Suprapubic skin (tissue), 4 donors: ENCODE results near the gene INTS11. TPM values are rescaled to one million over a fixed set of nuclear protein-coding genes. Genes with fewer than 3 reads are reported as not detected.

ENCODE experiments used
- DNase-seq, 2 donors: peaks; one replicate each; pipeline ENCODE4 v3.0.0-alpha.2; 2019; ENCODE audit warnings: low spot score in 2 of 2
- H3K27ac ChIP-seq: fragments of 200-600 bp; sonication (generic); one replicate; pipeline ENCODE4 v1.5.1; 2019
- H3K27me3 ChIP-seq: fragments of 200-600 bp; sonication (generic); one replicate; pipeline ENCODE4 v1.5.1; 2019
- H3K36me3 ChIP-seq: fragments of 200-600 bp; sonication (generic); one replicate; pipeline ENCODE4 v1.5.1; 2019
- H3K4me1 ChIP-seq: fragments of 200-600 bp; sonication (generic); one replicate; pipeline ENCODE4 v1.5.1; 2019
- H3K4me3 ChIP-seq: fragments of 200-600 bp; sonication (generic); one replicate; pipeline ENCODE4 v1.5.1; 2019; ENCODE audit warnings: mild to moderate bottlenecking
- H3K9me3 ChIP-seq: fragments of 200-600 bp; sonication (generic); one replicate; pipeline ENCODE4 v1.5.1; 2019
- EP300 ChIP-seq: sonication (generic); formaldehyde crosslinking; IDR thresholded peaks from one replicate; pipeline ENCODE4 v1.6.1; 2017; ENCODE audit warnings: antibody characterized with exemption
- POLR2A ChIP-seq, 2 donors: fragments of 450-650 bp; IDR thresholded peaks; one replicate each; pipeline ENCODE4 v1.6.1; 2017; ENCODE audit warnings: antibody characterized with exemption in 2 of 2, mild to moderate bottlenecking in 2 of 2, moderate library complexity in 2 of 2
- POLR2AphosphoS5 ChIP-seq, 3 donors: sonication (generic); formaldehyde crosslinking; IDR thresholded peaks; one replicate each; pipeline ENCODE4 v1.6.1; 2017; ENCODE audit warnings: antibody characterized with exemption in 3 of 3
- WGBS: methylation state at CpG from one replicate; pipeline ENCODE4 v1.1.5; 2018; 5-methylcytosine and 5-hydroxymethylcytosine counted together
- total RNA-seq, 4 donors: library from RNA; depleted of rRNA; stranded (reverse); fragments of >200 nt; gene quantifications; one replicate each; pipeline ENCODE4 v1.1.0, GENCODE V29; 2016
- TF ChIP-seq, protein P1 (sequence below), 2 donors: fragments of 200-600 bp in 1 of 2; fragments of 450-650 bp in 1 of 2; sonication (generic) in 1 of 2; IDR thresholded peaks; one replicate each; pipeline ENCODE4 v1.5.1; 2016 to 2019; ENCODE audit warnings: antibody characterized with exemption in 2 of 2, mild to moderate bottlenecking in 1 of 2, moderate library complexity in 1 of 2

Gene INTS11
- total RNA-seq, 4 donors from 2014 or later = 105 to 242 (median 151) TPM

DNA sequence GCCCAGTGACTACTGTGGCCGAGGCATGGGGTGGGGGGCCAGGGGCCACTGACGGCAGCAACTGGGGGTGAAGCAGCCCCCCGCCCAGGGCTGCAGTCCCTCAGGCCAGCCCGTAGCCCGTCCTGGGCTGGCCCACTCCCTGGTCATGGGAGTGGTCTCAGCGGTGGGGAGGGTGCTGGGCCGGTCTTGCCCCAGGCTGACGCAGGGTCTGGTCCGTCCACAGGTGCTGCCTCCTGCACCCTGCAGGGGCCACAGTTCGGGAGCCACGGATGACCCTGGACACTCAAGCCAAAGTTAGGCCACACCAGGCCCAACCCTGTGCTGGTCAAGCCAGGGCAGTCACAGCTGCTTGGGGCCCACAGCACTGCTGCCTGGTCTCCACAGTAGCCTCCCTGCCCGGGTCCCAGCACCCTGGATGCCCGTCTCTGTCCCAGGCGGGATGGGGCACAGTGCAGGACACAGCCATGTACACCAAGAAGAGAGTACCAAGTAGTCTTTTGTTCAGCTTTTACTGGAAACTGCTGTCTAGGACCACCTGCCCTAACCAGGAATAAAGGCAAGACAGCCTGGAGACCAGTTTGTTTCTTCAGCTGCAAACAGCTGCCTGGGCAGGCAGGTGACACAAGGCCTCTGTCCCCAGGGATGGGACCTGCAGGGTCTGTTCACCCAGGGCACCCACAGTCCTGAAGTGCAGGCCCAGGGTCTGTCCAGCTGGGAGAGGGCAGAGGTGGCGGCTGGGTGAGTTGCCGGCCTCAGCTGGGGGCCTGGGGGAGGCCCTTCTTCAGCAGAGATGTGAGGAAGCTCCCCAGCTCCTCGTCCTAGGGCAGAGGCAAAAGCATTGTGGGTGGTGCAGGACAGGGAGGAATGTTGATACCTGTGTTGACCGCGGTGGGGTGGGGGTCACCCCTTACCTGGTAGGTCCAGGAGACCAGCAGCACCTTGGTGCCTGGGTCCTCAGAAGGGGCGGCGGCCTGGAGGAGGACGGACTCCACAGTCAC is 13.1 kb downstream of the INTS11 start:
- no peak for DNase-seq
- Histone ChIP-seq H3K36me3 (peaks cover 47% of the 10 kb centered on the region), H3K4me1 (peaks cover 35% of the 10 kb centered on the region), H3K4me3 (no peak overlapping the region), H3K9me3 (no peaks in the 10 kb centered on the region), H3K27me3 (no peaks in the 10 kb centered on the region), H3K27ac (peak overlapping the region; percentile 93)
- 84% methylated on average over 3 of the region's 22 CpGs for WGBS
- TF ChIP-seq EP300 (no peak), POLR2AphosphoS5 (IDR thresholded peaks at IDR 0.05) (no peak), POLR2A (IDR thresholded peaks at IDR 0.05) (no peak)
- TF ChIP-seq, protein P1, sequence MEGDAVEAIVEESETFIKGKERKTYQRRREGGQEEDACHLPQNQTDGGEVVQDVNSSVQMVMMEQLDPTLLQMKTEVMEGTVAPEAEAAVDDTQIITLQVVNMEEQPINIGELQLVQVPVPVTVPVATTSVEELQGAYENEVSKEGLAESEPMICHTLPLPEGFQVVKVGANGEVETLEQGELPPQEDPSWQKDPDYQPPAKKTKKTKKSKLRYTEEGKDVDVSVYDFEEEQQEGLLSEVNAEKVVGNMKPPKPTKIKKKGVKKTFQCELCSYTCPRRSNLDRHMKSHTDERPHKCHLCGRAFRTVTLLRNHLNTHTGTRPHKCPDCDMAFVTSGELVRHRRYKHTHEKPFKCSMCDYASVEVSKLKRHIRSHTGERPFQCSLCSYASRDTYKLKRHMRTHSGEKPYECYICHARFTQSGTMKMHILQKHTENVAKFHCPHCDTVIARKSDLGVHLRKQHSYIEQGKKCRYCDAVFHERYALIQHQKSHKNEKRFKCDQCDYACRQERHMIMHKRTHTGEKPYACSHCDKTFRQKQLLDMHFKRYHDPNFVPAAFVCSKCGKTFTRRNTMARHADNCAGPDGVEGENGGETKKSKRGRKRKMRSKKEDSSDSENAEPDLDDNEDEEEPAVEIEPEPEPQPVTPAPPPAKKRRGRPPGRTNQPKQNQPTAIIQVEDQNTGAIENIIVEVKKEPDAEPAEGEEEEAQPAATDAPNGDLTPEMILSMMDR (IDR thresholded peaks at IDR 0.05) = no peak

DNA sequence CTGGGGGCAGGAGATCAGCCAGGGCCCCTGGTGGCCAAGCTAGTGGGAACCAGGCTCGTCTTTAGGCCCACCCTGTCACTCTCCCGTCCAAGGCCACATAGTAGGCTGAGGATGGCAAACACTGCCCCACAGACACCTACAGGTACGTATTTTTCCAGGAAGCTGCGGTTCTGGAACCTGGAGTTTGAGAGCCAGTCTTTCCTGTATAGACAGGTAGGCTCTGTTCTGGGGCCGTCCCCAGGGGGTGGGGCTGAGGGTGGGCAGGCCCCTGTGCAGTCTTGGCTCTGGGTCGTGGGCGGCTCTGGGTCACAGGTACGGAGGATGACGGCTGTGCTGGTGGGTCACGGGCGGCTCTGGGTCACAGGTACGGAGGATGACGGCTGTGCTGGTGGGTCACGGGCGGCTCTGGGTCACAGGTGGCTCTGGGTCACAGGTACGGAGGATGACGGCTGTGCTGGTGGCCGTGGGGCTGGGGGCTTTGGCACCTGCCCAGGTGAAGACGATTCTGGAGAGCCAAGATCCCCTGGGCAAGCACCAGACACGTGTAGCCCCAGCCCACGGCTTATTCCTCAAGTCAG is 13.9 kb downstream of the INTS11 start:
- Histone ChIP-seq H3K4me1 (peaks cover 43% of the 10 kb centered on the region), H3K36me3 (peaks cover 47% of the 10 kb centered on the region), H3K27ac (peak overlapping the region; percentile 93), H3K27me3 (no peaks in the 10 kb centered on the region), H3K4me3 (peak overlapping the region; percentile 65), H3K9me3 (no peaks in the 10 kb centered on the region)
- WGBS = 50% methylated on average over 5 of the region's 21 CpGs
- TF ChIP-seq, protein P1 (IDR thresholded peaks at IDR 0.05) = no peak
- no peak for DNase-seq

DNA sequence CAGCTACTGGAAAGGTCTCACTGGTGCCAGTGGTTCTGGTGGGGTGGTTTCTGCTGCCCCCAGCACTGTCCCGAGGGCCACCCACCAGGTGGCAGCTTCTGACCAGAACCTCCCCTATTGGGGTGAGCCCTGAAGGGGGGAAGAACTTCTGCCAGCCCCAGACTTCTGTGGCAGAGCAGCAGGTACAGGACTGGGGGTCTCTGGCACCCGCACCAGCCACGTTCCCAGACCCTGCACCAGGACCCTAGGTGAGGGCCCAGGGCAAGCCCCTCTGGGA is 14.4 kb downstream of the INTS11 start:
- no peak for TF ChIP-seq POLR2A (IDR thresholded peaks at IDR 0.05)
- TF ChIP-seq POLR2AphosphoS5 (IDR thresholded peaks at IDR 0.05) = no peak
- TF ChIP-seq, protein P1 (IDR thresholded peaks at IDR 0.05) = no peak
- TF ChIP-seq EP300 = no peak
- H3K4me3 ChIP-seq = peak overlapping the region; percentile 65
- no CpG with 5 or more reads among the region's 3 CpGs for WGBS

DNA sequence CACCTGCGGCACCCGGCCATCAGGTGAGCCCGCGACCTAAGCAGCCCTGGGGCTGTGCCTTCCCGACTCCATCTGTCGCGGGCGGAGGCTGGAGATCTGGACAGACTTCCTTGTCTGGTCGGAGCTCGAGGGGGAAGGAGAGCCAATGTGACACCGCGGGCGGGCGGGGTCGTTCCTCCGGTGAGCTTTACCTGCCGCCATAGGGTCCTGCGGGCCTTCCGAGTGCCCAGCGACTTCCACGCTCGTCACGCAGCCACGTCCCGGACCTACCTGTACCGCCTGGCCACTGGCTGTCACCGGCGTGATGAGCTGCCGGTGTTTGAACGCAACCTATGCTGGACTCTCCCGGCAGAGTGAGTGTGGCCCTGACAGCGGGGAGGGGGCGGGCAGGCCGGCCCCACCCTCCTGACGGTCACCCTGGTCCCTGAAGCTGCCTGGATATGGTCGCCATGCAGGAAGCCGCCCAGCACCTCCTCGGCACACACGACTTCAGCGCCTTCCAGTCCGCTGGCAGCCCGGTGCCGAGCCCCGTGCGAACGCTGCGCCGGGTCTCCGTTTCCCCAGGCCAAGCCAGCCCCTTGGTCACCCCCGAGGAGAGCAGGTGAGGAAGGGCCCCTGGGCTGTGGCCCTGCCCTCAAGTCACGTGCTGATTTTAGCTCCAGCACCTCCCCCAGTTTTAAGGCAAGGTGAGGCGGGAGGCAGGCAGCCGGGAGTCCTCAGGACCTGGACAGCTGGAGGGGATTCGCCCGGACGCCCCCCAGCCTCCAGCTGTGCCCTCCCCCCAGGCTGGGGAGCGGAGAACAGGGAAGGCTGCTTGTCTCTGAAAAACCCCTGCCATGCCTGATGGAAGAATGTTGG is 15.0 kb downstream of the INTS11 start:
- no peak for DNase-seq
- Histone ChIP-seq H3K9me3 (no peaks in the 10 kb centered on the region), H3K36me3 (peaks cover 39% of the 10 kb centered on the region), H3K27me3 (no peaks in the 10 kb centered on the region), H3K4me3 (peak overlapping the region; percentile 65), H3K4me1 (peaks cover 54% of the 10 kb centered on the region), H3K27ac (peak overlapping the region; percentile 93)
- 58% methylated on average over 18 of the region's 57 CpGs for WGBS
- TF ChIP-seq, protein P1 (IDR thresholded peaks at IDR 0.05) = no peak
- TF ChIP-seq EP300 (no peak), POLR2AphosphoS5 (IDR thresholded peaks at IDR 0.05) (peak in 1 of 3 donors; percentile 7), POLR2A (IDR thresholded peaks at IDR 0.05) (no peak)

More for the DNA sequence above, 14.4 kb downstream of the INTS11 start:
- H3K27ac ChIP-seq = peak overlapping the region; percentile 93
- DNase-seq = no peak
- H3K9me3 ChIP-seq = no peaks in the 10 kb centered on the region
- H3K4me1 ChIP-seq = peaks cover 49% of the 10 kb centered on the region
- peaks cover 45% of the 10 kb centered on the region for H3K36me3 ChIP-seq
- H3K27me3 ChIP-seq = no peaks in the 10 kb centered on the region
